C1 segment of cervical spinal cord (tissue), 14 donors: ENCODE data around the gene CYP21A2.
"Not testable (repeated sequence)": the region's sequence is repeated elsewhere in the genome, so short reads cannot be mapped to it uniquely, and the experiment has no call there.

Experiments
- DNase-seq, 14 donors: peaks; one replicate each; lab custom pipeline; 2025; lab: John Stamatoyannopoulos, UW

The CYP21A2 gene

DNA sequence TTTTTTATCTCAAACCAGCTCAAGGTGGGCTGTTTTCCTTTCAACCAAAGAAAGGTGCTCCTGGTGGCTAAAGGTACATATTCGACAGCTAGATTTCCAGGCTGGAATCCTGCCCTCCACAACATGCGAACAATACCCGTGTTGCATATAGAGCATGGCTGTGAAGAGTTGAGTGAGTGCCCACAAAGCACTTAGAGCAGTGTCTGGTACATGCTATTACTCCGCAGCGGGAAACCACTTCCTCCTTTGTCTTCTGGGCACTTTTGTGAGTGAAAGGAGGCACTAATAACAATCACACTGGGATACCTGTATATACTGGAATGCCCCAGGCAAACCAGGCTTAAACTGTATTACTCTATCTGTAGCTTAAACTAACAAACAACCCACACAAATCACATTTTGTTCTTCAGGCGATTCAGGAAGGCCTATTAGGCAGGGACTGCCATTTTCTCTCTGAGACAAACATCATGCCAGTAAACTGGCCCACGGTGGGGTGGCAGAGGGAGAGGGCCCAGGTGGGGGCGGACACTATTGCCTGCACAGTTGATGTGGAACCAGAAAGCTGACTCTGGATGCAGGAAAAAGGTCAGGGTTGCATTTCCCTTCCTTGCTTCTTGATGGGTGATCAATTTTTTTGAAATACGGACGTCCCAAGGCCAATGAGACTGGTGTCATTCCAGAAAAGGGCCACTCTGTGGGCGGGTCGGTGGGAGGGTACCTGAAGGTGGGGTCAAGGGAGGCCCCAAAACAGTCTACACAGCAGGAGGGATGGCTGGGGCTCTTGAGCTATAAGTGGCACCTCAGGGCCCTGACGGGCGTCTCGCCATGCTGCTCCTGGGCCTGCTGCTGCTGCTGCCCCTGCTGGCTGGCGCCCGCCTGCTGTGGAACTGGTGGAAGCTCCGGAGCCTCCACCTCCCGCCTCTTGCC, at the start of gene CYP21A2:
CYP21A2 (plus strand) TSS at position 818 of the 927 bp plus-strand sequence; CDS start at position 826, 8 bp downstream.
- DNase-seq: not testable (repeated sequence)

DNA sequence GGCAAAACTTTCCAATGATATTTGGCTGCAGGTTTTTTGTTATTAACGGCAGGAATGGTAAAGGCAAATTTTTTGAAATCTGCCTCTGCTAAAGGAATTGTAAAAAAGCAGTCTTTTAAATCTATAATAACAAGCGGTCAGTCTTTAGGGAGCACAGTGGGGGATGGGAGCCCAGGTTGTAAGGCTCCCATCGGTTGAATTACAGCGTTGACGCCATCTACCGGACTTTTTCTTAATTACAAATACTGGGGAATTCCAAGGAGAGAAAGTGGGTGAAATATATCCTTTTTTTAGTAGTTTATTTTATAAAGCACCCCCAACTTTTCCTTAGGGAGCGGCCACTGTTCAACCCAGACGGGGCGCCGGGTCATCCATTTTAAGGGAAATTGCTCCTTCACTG, 48.9 kb upstream of the CYP21A2 start:
- DNase-seq: not testable (repeated sequence)

DNA sequence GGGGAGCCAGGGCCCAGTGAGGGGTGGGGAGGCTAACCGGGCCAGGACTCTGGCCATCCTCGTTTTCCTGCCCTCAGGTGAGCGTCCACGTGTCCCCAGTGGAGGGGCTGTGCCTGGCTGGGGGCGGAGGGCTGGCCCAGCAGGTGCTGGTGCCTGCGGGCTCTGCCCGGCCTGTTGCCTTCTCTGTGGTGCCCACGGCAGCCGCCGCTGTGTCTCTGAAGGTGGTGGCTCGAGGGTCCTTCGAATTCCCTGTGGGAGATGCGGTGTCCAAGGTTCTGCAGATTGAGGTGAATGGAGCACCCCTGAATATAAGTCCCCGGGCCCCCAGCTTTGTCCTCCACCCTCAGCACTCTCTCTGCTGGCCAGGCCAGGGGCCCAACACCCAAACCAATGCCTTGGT, 43.8 kb upstream of the CYP21A2 start:
- DNase-seq: not testable (repeated sequence)

DNA sequence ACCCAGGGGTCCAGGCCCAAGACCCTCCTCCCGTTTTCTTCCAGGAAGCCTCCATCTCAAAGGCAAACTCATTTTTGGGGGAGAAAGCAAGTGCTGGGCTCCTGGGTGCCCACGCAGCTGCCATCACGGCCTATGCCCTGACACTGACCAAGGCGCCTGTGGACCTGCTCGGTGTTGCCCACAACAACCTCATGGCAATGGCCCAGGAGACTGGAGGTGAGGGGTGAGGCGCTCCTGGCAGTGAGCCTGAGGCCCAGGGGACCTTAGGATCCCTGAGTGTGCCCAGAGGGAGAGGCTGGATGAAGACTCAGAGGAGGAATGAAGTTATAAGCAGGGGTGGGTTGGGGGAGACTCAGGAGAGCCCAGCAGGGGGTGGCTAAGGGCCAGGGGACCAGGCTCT, 41.8 kb upstream of the CYP21A2 start:
- not testable (repeated sequence) for DNase-seq

DNA sequence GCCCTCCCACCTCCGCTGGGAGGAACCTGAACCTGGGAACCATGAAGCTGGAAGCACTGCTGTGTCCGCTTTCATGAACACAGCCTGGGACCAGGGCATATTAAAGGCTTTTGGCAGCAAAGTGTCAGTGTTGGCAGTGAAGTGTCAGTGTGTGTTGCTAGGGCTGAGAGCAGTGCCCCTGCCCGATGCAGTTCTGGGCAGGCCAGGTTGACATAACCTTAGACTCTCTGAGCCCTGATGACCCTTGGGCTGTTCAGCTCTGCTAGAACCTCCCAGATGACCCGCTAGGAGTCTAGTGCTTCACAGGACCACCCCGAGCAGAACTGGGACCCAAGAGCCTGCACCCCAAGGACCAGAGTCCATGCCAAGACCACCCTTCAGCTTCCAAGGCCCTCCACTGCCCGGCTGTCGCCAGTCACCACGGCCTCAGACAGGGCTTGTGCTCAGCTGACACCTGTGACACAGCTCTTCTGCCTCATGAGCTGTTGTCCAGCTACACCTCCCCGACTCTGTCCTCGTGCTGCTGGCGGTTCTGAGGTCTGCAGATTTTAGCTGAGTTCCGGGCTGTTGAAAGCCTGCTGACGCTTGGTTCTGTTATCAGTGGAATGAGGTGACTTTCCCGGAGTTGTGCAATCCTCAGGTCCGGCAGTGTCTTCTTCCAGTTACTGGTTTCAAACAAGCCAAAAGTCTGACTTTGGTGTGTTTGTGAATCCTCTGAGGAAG, 35.5 kb upstream of the CYP21A2 start:
- DNase-seq: not testable (repeated sequence)

DNA sequence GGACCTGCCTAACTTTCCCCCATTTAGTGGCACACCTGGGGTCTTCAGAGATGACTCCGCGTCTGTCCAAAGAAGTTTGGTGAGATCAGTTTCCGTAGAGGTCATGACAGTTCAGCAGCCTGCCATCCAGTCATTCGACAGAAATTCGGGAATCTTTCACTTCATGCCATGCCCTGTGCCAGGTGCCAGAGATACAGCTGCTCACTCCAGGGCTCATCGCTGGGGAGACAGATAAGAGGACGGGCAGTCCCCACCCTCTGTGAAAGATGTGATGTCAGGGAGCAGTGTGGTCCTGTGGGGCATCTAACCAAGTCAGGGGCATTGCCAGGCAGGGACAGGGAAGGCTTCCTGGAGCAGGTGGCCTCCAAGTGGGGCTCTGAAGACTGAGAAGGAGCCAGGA, 34.9 kb upstream of the CYP21A2 start:
- not testable (repeated sequence) for DNase-seq

DNA sequence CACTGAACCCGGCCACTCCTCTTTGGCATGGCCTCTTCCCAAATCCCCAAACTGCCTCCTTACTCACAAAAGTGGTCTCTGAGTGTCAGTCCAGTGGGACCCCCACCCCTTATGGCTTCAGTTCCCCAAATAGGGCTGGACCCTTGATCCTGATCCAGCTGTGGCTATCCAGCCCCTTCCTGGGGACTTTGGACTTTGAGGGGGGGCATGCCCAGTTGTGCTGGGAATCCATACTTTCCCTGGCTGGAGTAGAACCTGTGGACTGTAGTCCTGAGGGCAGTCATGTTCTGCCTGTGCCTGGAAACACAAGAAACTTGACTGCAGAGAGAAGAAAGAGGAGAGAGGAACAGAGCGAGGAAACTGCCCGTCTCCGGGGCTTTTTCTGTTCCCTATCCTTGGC, 33.8 kb upstream of the CYP21A2 start:
- not testable (repeated sequence) for DNase-seq

DNA sequence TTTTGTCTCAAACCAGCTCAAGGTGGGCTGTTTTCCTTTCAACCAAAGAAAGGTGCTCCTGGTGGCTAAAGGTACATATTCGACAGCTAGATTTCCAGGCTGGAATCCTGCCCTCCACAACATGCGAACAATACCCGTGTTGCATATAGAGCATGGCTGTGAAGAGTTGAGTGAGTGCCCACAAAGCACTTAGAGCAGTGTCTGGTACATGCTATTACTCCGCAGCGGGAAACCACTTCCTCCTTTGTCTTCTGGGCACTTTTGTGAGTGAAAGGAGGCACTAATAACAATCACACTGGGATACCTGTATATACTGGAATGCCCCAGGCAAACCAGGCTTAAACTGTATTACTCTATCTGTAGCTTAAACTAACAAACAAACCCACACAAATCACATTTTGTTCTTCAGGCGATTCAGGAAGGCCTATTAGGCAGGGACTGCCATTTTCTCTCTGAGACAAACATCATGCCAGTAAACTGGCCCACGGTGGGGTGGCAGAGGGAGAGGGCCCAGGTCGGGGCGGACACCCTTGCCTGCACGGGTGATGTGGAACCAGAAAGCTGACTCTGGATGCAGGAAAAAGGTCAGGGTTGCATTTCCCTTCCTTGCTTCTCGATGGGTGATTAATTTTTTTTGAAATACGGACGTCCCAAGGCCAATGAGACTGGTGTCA, 33.2 kb upstream of the CYP21A2 start:
- DNase-seq: not testable (repeated sequence)

DNA sequence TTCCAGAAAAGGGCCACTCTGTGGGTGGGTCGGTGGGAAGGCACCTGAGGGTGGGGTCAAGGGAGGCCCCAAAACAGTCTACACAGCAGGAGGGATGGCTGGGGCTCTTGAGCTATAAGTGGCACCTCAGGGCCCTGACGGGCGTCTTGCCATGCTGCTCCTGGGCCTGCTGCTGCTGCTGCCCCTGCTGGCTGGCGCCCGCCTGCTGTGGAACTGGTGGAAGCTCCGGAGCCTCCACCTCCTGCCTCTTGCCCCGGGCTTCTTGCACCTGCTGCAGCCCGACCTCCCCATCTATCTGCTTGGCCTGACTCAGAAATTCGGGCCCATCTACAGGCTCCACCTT, 32.7 kb upstream of the CYP21A2 start:
- not testable (repeated sequence) for DNase-seq

DNA sequence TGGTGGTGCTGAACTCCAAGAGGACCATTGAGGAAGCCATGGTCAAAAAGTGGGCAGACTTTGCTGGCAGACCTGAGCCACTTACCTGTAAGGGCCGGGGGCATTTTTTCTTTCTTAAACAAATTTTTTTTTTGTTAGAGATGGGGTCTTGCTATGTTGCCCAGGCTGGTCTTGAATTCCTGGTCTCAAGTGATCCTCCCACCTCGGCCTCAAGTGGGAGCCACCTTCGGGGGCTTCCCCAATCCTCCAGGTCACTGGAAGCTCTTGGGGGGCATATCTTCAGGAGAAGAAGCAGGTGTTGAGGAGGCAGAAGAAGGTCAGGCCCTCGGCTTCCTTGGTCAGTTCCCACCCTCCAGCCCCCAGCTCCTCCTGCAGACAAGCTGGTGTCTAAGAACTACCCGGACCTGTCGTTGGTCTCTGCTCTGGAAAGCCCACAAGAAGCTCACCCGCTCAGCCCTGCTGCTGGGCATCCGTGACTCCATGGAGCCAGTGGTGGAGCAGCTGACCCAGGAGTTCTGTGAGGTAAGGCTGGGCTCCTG, 32.2 kb upstream of the CYP21A2 start:
- DNase-seq: not testable (repeated sequence)

DNA sequence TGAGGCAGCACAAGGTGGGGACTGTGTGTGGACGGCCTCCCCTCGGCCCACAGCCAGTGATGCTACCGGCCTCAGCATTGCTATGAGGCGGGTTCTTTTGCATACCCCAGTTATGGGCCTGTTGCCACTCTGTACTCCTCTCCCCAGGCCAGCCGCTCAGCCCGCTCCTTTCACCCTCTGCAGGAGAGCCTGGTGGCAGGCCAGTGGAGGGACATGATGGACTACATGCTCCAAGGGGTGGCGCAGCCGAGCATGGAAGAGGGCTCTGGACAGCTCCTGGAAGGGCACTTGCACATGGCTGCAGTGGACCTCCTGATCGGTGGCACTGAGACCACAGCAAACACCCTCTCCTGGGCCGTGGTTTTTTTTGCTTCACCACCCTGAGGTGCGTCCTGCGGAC, 31.1 kb upstream of the CYP21A2 start:
- DNase-seq: not testable (repeated sequence)

DNA sequence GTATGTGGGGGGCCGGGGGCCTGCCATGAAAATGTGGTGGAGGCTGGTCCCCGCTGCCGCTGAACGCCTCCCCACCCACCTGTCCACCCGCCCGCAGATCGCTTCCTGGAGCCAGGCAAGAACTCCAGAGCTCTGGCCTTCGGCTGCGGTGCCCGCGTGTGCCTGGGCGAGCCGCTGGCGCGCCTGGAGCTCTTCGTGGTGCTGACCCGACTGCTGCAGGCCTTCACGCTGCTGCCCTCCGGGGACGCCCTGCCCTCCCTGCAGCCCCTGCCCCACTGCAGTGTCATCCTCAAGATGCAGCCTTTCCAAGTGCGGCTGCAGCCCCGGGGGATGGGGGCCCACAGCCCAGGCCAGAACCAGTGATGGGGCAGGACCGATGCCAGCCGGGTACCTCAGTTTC, 30.2 kb upstream of the CYP21A2 start:
- DNase-seq: not testable (repeated sequence)

DNA sequence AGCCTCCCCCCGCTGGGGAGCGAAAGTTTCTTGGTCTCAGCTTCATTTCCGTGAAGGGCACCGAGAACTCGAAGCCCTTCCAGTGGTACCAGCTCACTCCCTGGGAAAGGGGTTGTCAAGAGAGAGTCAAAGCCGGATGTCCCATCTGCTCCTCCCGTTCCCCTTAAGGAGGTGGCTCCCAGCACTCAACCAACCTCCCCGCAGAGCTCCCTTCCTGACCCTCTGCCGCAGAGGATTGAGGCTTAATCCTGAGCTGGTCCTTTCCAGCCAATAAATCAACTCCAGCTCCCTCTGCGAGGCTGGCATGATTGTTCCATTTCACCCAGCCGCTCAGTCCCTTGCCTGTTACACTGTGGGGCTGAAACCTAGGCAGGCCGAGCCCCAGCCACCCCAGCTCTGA, 29.6 kb upstream of the CYP21A2 start:
- DNase-seq: not testable (repeated sequence)

DNA sequence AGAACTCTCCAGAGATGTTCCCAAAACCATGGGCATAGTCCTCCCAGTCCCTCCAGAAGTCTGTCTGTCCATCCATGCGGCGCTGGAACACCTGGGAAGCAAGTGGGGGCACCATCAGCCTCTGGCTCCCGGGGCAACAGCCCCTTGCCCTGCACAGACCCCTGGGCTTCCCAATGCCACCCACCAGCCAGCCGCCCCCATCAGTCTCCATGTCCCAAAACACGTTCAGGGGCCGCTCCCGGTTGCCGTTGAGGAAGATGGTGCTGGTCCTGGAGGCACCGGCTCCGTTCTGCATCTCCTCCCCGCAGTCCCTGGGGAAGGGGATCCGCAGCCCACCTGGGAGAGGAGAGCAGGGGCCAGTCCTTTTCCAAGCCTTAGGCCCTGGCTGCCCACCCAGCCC, 28.7 kb upstream of the CYP21A2 start:
- DNase-seq: not testable (repeated sequence)

DNA sequence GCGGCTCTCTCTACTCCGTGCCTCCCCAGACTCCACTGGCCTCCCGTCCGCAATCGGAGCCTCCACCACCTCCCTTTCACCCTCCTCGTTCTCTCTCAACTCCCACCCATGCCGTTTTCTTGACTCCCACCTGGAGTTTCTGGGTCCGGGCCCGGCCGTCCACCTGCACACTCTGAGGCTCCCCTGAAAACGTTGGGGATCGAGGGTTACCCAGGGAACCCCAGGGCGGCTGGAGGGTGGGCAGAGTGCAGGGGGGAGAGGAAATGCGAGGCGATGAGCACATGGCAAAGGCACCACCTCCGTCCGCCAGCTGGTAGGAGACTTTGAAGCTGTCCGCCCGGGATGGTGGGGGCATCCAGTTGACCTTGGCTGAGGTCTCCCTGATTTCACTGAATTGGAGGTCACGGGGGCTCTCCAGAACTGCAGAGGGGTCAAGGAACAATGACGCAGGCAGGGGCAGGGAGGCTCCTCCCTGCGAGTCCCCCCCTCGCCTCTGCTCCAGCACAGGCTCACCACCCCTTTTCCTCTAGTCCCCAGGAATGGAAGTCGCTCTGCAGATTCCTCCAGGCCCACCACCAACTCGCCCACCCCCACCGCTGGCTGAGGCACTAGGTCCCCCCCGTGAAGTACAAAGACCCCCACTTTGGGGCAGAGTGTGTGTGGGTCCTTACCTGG, 27.2 kb upstream of the CYP21A2 start:
- not testable (repeated sequence) for DNase-seq

DNA sequence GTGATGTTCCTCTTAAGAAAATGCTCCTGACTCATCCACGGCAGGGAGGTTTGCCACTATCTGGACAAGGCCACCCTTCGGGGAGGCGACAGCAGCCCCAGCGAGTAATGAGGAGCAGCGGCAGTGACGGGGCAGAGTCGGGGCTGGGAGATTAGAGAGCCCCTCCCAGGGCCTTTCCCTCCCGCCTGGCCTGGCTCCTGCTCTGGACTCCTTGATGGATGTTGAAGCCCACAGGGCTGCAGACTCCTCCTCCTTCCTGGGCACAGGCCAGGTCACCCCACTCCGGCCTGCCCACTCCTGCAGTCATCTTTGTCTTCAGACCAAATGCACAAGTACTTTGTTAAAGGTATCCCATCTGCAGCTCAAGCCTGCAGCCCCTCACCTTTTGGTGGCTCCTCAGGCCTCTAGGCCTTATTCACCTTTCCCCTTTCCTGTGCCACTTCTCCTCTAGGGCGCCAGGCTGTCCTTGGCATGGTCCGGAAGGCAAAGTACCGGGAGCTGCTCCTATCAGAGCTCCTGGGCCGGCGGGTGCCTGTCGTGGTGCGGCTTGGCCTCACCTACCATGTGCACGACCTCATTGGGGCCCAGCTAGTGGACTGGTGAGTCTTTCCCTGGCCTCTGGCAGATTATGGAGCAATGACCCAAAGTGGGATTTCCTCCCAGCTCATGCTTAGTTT, 25.1 kb upstream of the CYP21A2 start:
- peak in 1 of 14 donors; percentile 33 for DNase-seq

DNA sequence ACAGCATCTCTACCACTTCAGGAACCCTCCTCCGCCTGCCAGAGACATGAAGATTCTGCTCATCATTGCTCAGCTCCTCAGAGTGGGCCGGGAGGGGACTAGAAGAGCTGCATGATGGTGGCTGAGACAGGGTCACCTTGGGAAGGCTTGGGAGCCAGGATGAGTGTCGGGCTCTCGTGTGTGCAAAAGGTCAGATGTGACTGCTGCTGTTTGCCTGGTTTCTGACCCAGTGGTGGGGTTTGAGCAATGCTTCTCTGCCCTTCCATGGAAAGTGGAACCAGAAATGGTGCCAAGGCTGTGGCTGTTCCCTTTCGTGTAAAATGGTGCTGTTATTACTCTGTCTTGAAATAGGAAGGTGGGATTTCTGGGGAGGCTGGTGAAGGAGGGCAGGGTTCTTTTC, 24.5 kb upstream of the CYP21A2 start:
- not testable (repeated sequence) for DNase-seq

DNA sequence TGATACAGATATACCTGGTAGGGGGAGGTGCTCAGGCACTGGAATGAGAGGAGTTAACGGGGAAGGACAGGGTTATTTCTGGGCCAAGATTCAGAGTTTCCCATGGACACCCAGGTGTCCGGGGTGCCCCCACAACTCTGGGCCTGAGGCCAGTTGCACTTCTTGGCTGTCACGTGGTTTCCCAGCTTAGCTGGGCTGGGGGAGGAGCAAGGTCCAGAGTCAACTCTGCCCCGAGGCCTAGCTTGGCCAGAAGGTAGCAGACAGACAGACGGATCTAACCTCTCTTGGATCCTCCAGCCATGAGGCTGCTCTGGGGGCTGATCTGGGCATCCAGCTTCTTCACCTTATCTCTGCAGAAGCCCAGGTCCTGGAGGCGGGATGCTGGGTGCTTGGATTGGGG, 23.7 kb upstream of the CYP21A2 start, which contains the start of gene C4B:
C4B (plus strand) TSS at position 249 of the 400 bp plus-strand sequence; CDS start at position 300, 51 bp downstream.
- not testable (repeated sequence) for DNase-seq

DNA sequence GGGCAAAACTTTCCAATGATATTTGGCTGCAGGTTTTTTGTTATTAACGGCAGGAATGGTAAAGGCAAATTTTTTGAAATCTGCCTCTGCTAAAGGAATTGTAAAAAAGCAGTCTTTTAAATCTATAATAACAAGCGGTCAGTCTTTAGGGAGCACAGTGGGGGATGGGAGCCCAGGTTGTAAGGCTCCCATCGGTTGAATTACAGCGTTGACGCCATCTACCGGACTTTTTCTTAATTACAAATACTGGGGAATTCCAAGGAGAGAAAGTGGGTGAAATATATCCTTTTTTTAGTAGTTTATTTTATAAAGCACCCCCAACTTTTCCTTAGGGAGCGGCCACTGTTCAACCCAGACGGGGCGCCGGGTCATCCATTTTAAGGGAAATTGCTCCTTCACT, 16.1 kb upstream of the CYP21A2 start:
- not testable (repeated sequence) for DNase-seq

DNA sequence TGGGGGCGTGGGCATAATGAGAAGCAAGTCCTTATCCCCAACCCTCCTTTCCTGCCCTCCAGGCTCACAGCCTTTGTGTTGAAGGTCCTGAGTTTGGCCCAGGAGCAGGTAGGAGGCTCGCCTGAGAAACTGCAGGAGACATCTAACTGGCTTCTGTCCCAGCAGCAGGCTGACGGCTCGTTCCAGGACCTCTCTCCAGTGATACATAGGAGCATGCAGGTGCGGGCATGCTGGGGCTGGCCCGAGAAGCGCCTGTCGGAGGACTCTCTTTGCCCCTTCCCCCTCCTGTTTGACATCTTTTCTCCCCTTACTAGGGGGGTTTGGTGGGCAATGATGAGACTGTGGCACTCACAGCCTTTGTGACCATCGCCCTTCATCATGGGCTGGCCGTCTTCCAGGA, 9.6 kb upstream of the CYP21A2 start:
- not testable (repeated sequence) for DNase-seq
